HG03108 (cell line): ENCODE measurements around the gene TAGLN.

Experiments used
- ATAC-seq: cut with Tn5 transposase; IDR thresholded peaks from one replicate; pipeline ENCODE4 v1.9.1; 2021; ENCODE audit warnings: moderate library complexity; ENCODE audit not compliant: unreplicated experiment

TAGLN gene

GRCh38 chr11:117229931-117230285, 30.7 kb downstream of the TAGLN start:
- ATAC-seq: no peak

- ATAC-seq: no peak
Measured at GRCh38 chr11:117230286-117230961, 31.3 kb downstream of the TAGLN start.

GRCh38 chr11:117230999-117231841, 32.0 kb downstream of the TAGLN start:
- no peak for ATAC-seq

- ATAC-seq: no peak
Measured at GRCh38 chr11:117231842-117232091, 32.6 kb downstream of the TAGLN start, which contains the start of gene PCSK7. PCSK7 (minus strand) TSS chr11:117232073; CDS start chr11:117229844, 2,229 bp downstream.

GRCh38 chr11:117232092-117232878, 33.1 kb downstream of the TAGLN start, which contains the start of gene RNF214:
RNF214 (plus strand) TSS chr11:117232671; CDS start chr11:117234273, 1,602 bp downstream.
- peak; percentile 60 for ATAC-seq

- ATAC-seq: no peak
Measured at GRCh38 chr11:117232911-117233409, 33.8 kb downstream of the TAGLN start.

- no peak for ATAC-seq
Measured at GRCh38 chr11:117238221-117238620, 39.1 kb downstream of the TAGLN start.

- no peak for ATAC-seq
Measured at GRCh38 chr11:117239295-117239694, 40.1 kb downstream of the TAGLN start.

- ATAC-seq: no peak
Measured at GRCh38 chr11:117248341-117248740, 49.2 kb downstream of the TAGLN start.

GRCh38 chr11:117249571-117249970, 50.4 kb downstream of the TAGLN start:
- no peak for ATAC-seq

GRCh38 chr11:117251506-117251905, 52.3 kb downstream of the TAGLN start:
- ATAC-seq: no peak

GRCh38 chr11:117255966-117256365, 56.8 kb downstream of the TAGLN start:
- ATAC-seq: no peak

- no peak for ATAC-seq
Measured at GRCh38 chr11:117256573-117256972, 57.4 kb downstream of the TAGLN start.
